Osteocyte (in vitro differentiated cells): ENCODE results near the gene ITK. TPM values are rescaled to one million over a fixed set of nuclear protein-coding genes. Genes with fewer than 3 reads are reported as not detected.

Source experiments
- DNase-seq: peaks from one replicate; pipeline ENCODE4 v3.0.0; 2021; ENCODE audit warnings: mixed read lengths; ENCODE audit not compliant: unreplicated experiment; ENCODE audit errors: extremely low spot score
- H3K27ac Mint-ChIP-seq: one replicate; pipeline ENCODE4 v1.8.0; 2021; ENCODE audit warnings: mild to moderate bottlenecking, mixed read lengths; ENCODE audit not compliant: unreplicated experiment
- H3K27me3 Mint-ChIP-seq: one replicate; pipeline ENCODE4 v1.8.0; 2021; ENCODE audit warnings: mixed read lengths; ENCODE audit not compliant: unreplicated experiment
- H3K36me3 Mint-ChIP-seq: one replicate; pipeline ENCODE4 v1.8.0; 2021; ENCODE audit warnings: mixed read lengths; ENCODE audit not compliant: unreplicated experiment
- H3K4me1 Mint-ChIP-seq: one replicate; pipeline ENCODE4 v1.8.0; 2021; ENCODE audit warnings: mixed read lengths; ENCODE audit not compliant: unreplicated experiment
- H3K4me3 Mint-ChIP-seq: one replicate; pipeline ENCODE4 v1.8.0; 2021; ENCODE audit warnings: mild to moderate bottlenecking, moderate library complexity, mixed read lengths; ENCODE audit not compliant: unreplicated experiment
- H3K9me3 Mint-ChIP-seq: one replicate; pipeline ENCODE4 v1.8.0; 2021; ENCODE audit warnings: mixed read lengths; ENCODE audit not compliant: unreplicated experiment
- total RNA-seq: library from RNA; stranded (reverse); gene quantifications from 2 replicates; pipeline ENCODE4 v1.2.1, GENCODE V29; 2021
- TF ChIP-seq, protein P1 (sequence below): fragments of 200-600 bp; sonication (generic); IDR thresholded peaks from 2 replicates; pipeline ENCODE4 v1.5.0; 2021; ENCODE audit warnings: antibody characterized with exemption, mild to moderate bottlenecking, moderate library complexity

The ITK gene
- total RNA-seq, 1 donor from 2014 or later, result not detected

DNA sequence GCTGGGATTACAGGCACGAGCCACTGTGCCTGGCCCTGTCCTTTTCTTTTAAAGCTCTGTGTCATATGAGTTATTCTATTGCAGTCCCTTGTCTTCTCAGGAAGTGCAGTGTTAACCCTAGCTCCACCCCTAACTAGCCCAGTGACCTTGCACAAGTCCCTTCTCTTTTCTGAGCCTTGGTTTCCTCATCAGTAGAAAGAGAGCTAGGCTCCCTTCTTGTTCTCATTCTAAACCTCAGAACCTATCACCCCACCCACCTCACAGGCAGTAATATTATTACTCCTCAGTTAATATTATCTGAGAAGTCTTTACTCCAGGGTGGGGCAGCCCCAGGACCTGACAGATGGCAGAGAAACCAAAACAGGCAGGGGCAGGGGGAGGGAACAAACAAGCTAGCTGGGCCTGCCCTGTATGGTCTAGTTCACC is 92.5 kb downstream of the ITK start:
- no peak for DNase-seq
- H3K9me3 Mint-ChIP-seq, result no peaks in the 10 kb centered on the region
- no peaks in the 10 kb centered on the region for H3K36me3 Mint-ChIP-seq
- no peaks in the 10 kb centered on the region for H3K4me1 Mint-ChIP-seq
- no peak overlapping the region for H3K27ac Mint-ChIP-seq
- no peaks in the 10 kb centered on the region for H3K27me3 Mint-ChIP-seq
- no peak overlapping the region for H3K4me3 Mint-ChIP-seq
- TF ChIP-seq, protein P1, sequence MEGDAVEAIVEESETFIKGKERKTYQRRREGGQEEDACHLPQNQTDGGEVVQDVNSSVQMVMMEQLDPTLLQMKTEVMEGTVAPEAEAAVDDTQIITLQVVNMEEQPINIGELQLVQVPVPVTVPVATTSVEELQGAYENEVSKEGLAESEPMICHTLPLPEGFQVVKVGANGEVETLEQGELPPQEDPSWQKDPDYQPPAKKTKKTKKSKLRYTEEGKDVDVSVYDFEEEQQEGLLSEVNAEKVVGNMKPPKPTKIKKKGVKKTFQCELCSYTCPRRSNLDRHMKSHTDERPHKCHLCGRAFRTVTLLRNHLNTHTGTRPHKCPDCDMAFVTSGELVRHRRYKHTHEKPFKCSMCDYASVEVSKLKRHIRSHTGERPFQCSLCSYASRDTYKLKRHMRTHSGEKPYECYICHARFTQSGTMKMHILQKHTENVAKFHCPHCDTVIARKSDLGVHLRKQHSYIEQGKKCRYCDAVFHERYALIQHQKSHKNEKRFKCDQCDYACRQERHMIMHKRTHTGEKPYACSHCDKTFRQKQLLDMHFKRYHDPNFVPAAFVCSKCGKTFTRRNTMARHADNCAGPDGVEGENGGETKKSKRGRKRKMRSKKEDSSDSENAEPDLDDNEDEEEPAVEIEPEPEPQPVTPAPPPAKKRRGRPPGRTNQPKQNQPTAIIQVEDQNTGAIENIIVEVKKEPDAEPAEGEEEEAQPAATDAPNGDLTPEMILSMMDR, result no peak

- H3K9me3 Mint-ChIP-seq, result no peaks in the 10 kb centered on the region
- peaks cover 5% of the 10 kb centered on the region for H3K4me1 Mint-ChIP-seq
- no peak for DNase-seq
- no peaks in the 10 kb centered on the region for H3K27me3 Mint-ChIP-seq
- no peak overlapping the region for H3K27ac Mint-ChIP-seq
- TF ChIP-seq, protein P1, result no peak
- H3K36me3 Mint-ChIP-seq, result no peaks in the 10 kb centered on the region
- H3K4me3 Mint-ChIP-seq, result no peak overlapping the region
Observed at GRCh38 chr5:157275403-157275802, 94.8 kb downstream of the ITK start.

DNA sequence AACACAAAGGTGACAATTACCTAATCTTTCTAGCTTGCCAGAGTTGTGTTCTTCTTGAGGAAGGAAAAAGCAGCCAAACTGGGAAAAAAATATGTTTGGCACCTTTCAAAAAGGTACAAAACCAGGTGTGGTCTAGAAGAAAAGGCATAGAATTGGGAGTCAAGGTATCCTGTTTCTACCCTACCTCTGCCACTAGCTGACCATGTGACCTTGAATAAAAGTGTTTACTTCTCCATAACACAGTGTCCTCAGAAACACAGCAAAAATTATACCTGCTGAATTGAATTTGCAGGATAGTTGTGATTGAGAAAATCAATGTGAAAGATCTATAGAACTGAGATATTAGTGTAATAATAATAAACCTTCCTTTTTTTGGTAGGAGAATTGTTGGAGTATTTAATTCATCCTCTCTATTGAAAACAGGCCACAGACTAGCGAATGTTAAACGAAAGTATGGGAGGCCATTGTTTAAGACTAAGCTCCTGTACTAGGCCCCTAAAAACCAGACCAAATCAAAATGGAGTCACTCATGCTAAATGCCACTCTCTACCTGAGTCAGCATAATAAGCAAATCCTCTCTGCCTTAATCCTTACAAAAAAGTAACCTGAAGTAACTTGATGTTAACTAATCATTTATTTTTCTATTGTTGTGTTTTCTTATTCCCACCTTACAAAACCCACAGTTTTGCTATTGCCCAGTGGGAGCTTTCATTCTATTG is 97.8 kb downstream of the ITK start:
- Mint-ChIP-seq H3K27me3 (no peaks in the 10 kb centered on the region), H3K4me1 (peaks cover 13% of the 10 kb centered on the region), H3K9me3 (no peaks in the 10 kb centered on the region), H3K4me3 (no peak overlapping the region), H3K27ac (no peak overlapping the region), H3K36me3 (no peaks in the 10 kb centered on the region)
- TF ChIP-seq, protein P1, result no peak
- no peak for DNase-seq

DNA sequence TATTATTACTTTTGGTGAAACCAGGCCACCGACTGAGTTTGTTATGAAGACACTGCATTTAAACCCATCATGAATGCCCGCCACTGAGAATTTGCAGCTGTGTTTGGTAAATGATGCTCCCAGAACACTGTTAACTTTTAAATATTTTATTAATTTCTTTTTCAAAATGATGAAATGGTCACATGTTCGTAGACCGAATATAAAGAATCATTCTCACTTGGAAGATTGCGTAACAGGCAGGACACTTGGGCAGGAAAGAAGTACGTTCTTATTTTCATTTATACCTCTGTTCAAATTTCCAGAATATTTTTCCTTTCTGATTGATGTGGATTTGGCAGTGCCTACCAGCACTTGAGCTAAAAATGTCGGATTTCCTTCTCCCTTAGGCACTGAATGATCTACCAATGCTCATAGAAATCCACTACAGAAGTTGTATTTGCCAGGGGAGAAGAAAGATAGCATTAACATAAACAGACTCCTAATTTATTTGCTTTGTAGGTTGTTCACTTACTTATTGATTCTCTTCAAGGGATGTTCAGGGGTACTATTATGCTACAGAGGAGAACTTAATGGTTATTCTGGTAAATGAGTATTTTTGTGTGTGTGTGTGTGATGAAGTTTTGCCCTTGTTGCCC is 99.1 kb downstream of the ITK start:
- H3K36me3 Mint-ChIP-seq, result no peaks in the 10 kb centered on the region
- no peaks in the 10 kb centered on the region for H3K27me3 Mint-ChIP-seq
- no peaks in the 10 kb centered on the region for H3K9me3 Mint-ChIP-seq
- no peak overlapping the region for H3K4me3 Mint-ChIP-seq
- DNase-seq, result no peak
- H3K27ac Mint-ChIP-seq, result no peak overlapping the region
- TF ChIP-seq, protein P1, result no peak
- H3K4me1 Mint-ChIP-seq, result peaks cover 13% of the 10 kb centered on the region

DNA sequence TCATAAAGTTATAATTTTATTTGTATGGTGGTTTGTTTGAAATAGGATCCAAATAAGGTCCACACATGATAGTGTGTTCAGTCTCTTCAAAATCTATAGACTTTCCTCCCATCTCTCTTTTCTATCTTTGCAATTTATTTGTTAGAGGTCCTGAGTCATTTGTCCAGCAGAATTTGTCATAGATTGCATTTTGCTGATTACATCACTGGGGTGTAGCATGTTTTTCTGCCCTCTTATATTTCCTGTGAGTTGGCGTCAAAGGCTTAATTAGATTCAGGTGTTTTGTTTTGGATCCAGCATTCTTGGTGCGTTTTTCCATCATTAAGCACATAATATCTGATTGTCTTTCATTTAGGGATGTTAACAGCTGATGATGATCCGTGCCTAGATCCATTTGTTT is 100.3 kb downstream of the ITK start:
- Mint-ChIP-seq H3K4me1 (peaks cover 13% of the 10 kb centered on the region), H3K27ac (no peak overlapping the region), H3K9me3 (no peaks in the 10 kb centered on the region), H3K27me3 (no peaks in the 10 kb centered on the region), H3K36me3 (no peaks in the 10 kb centered on the region), H3K4me3 (no peak overlapping the region)
- TF ChIP-seq, protein P1, result no peak
- no peak for DNase-seq
